Neural progenitor cell (in vitro differentiated cells): ENCODE results near the gene NGB. TPM values are rescaled to one million over a fixed set of nuclear protein-coding genes. Genes with fewer than 3 reads are reported as not detected.

Experiments used
- DNase-seq: peaks from one replicate; pipeline ENCODE4 v3.0.0-alpha.2; 2016; ENCODE audit warnings: low spot score
- H2AFZ ChIP-seq: fragments of 200-600 bp; sonication (generic); replicated peaks from 2 replicates; pipeline ENCODE4 v1.6.1; 2016; ENCODE audit warnings: antibody characterized with exemption
- H3F3A ChIP-seq: fragments of 200-600 bp; sonication (generic); 2 replicates; pipeline ENCODE4 v1.6.1; 2016; ENCODE audit warnings: antibody characterized with exemption, low read depth
- H3K27ac ChIP-seq: fragments of 200-600 bp; sonication (generic); 2 replicates; pipeline ENCODE4 v1.5.1; 2016; ENCODE audit warnings: mild to moderate bottlenecking
- H3K27me3 ChIP-seq: fragments of 200-600 bp; sonication (generic); 2 replicates; pipeline ENCODE4 v1.6.1; 2016; ENCODE audit warnings: mild to moderate bottlenecking, moderate library complexity
- H3K36me3 ChIP-seq: fragments of 200-600 bp; sonication (generic); 2 replicates; pipeline ENCODE4 v1.5.1; 2016
- H3K4me1 ChIP-seq: fragments of 200-600 bp; sonication (generic); 2 replicates; pipeline ENCODE4 v1.6.1; 2016; ENCODE audit warnings: mixed run types
- H3K4me2 ChIP-seq: fragments of 200-600 bp; sonication (generic); 2 replicates; pipeline ENCODE4 v1.6.1; 2016
- H3K4me3 ChIP-seq: fragments of 200-600 bp; sonication (generic); 2 replicates; pipeline ENCODE4 v1.5.1; 2016
- H3K79me2 ChIP-seq: fragments of 200-600 bp; sonication (generic); 2 replicates; pipeline ENCODE4 v1.6.1; 2016; ENCODE audit warnings: low read depth
- H3K9ac ChIP-seq: fragments of 200-600 bp; sonication (generic); 2 replicates; pipeline ENCODE4 v1.6.1; 2016
- H3K9me3 ChIP-seq: fragments of 200-600 bp; sonication (generic); 2 replicates; pipeline ENCODE4 v1.5.1; 2016; ENCODE audit warnings: low read depth
- H4K20me1 ChIP-seq: fragments of 200-600 bp; sonication (generic); 2 replicates; pipeline ENCODE4 v1.6.1; 2016; ENCODE audit warnings: low read depth
- H3K27ac Mint-ChIP-seq: 3 replicates; pipeline ENCODE4 v1.8.0; 2021; ENCODE audit warnings: mixed read lengths
- H3K27me3 Mint-ChIP-seq: 2 replicates; pipeline ENCODE4 v1.8.0; 2022; ENCODE audit warnings: low read depth, mild to moderate bottlenecking, inconsistent platforms, moderate library complexity, mixed read lengths; ENCODE audit not compliant: insufficient read depth
- H3K36me3 Mint-ChIP-seq: 3 replicates; pipeline ENCODE4 v1.8.0; 2021; ENCODE audit warnings: mixed read lengths
- H3K4me1 Mint-ChIP-seq: 3 replicates; pipeline ENCODE4 v1.8.0; 2021; ENCODE audit warnings: mixed read lengths
- H3K4me3 Mint-ChIP-seq: 3 replicates; pipeline ENCODE4 v1.8.0; 2021; ENCODE audit warnings: mild to moderate bottlenecking, moderate library complexity, mixed read lengths
- H3K9me3 Mint-ChIP-seq: 3 replicates; pipeline ENCODE4 v1.8.0; 2020; ENCODE audit warnings: mixed read lengths
- CTCF ChIP-seq: fragments of 200-600 bp; sonication (generic); IDR thresholded peaks from 2 replicates; pipeline ENCODE4 v1.5.1; 2017; ENCODE audit warnings: antibody characterized with exemption, mild to moderate bottlenecking
- EZH2 ChIP-seq: fragments of 200-600 bp; sonication (generic); IDR thresholded peaks from 2 replicates; pipeline ENCODE4 v1.6.1; 2017; ENCODE audit warnings: antibody characterized with exemption, mild to moderate bottlenecking, moderate library complexity
- EZH2phosphoT487 ChIP-seq: fragments of 200-600 bp; sonication (generic); IDR thresholded peaks from 2 replicates; pipeline ENCODE4 v1.6.1; 2017; ENCODE audit warnings: antibody characterized with exemption
- total RNA-seq: library from RNA; depleted of rRNA; stranded (reverse); fragments of >200 nt; gene quantifications from 2 replicates; pipeline ENCODE4 v1.2.3, GENCODE V29; 2015; ENCODE audit warnings: low replicate concordance

NGB gene
- total RNA-seq, 1 donor from 2014 or later, result not detected

GRCh38 chr14:77225892-77226557 lies 45.0 kb downstream of the NGB start:
- DNase-seq, result no peak
- H3K9me3 Mint-ChIP-seq, result peaks cover 5% of the 10 kb centered on the region
- no peak overlapping the region for H3K4me3 Mint-ChIP-seq
- H3K27ac ChIP-seq, result no peak overlapping the region
- TF ChIP-seq CTCF, result no peak
- TF ChIP-seq EZH2, result no peak
- TF ChIP-seq EZH2phosphoT487, result no peak
- H3K4me1 ChIP-seq, result peaks cover 22% of the 10 kb centered on the region
- H3K9me3 ChIP-seq, result no peaks in the 10 kb centered on the region
- H3K9ac ChIP-seq, result no peak overlapping the region
- peaks cover 19% of the 10 kb centered on the region for H3K4me1 Mint-ChIP-seq
- H3K4me3 ChIP-seq, result no peak overlapping the region
- H2AFZ ChIP-seq, result no peak overlapping the region
- H3K27me3 ChIP-seq, result no peaks in the 10 kb centered on the region
- no peaks in the 10 kb centered on the region for H3K36me3 Mint-ChIP-seq
- H3K36me3 ChIP-seq, result no peaks in the 10 kb centered on the region
- H3F3A ChIP-seq, result peaks cover 12% of the 10 kb centered on the region
- peaks cover 4% of the 10 kb centered on the region for H3K27me3 Mint-ChIP-seq
- H3K79me2 ChIP-seq, result no peaks in the 10 kb centered on the region
- H3K27ac Mint-ChIP-seq, result no peak overlapping the region
- no peak overlapping the region for H3K4me2 ChIP-seq
- no peaks in the 10 kb centered on the region for H4K20me1 ChIP-seq

GRCh38 chr14:77225254-77225653 lies 45.8 kb downstream of the NGB start:
- no peak overlapping the region for H3K27ac Mint-ChIP-seq
- peaks cover 22% of the 10 kb centered on the region for H3K4me1 ChIP-seq
- H3K27me3 Mint-ChIP-seq, result peaks cover 4% of the 10 kb centered on the region
- H3F3A ChIP-seq, result peaks cover 12% of the 10 kb centered on the region
- no peak overlapping the region for H3K4me3 ChIP-seq
- H3K36me3 ChIP-seq, result no peaks in the 10 kb centered on the region
- H3K9me3 ChIP-seq, result no peaks in the 10 kb centered on the region
- H3K27me3 ChIP-seq, result no peaks in the 10 kb centered on the region
- H3K27ac ChIP-seq, result no peak overlapping the region
- H2AFZ ChIP-seq, result no peak overlapping the region
- peaks cover 20% of the 10 kb centered on the region for H3K4me1 Mint-ChIP-seq
- H3K9me3 Mint-ChIP-seq, result peaks cover 2% of the 10 kb centered on the region
- no peaks in the 10 kb centered on the region for H4K20me1 ChIP-seq
- H3K9ac ChIP-seq, result no peak overlapping the region
- no peaks in the 10 kb centered on the region for H3K36me3 Mint-ChIP-seq
- H3K4me2 ChIP-seq, result no peak overlapping the region
- no peak for TF ChIP-seq EZH2
- no peak for TF ChIP-seq CTCF
- no peak for TF ChIP-seq EZH2phosphoT487
- DNase-seq, result no peak
- H3K79me2 ChIP-seq, result no peaks in the 10 kb centered on the region
- no peak overlapping the region for H3K4me3 Mint-ChIP-seq

DNA sequence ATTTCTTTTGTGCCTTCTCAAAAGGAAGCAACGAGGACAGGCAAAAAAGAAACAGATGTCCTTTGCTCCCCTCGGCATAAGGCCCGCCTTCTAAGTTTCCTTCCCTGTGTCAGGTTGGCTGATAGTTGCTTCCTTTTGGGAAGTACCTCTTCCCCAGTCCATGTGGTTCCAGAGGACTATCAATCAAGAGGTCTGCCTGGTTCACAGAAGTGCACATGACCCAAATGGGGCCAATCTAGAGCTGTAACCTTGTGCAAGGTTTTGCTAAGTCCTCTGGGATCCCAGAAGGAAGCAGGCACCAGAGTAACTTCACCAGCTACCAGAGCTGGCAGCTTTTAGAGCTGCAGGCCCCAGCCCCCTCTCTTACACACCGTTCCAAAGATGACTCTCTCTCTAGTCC lies 46.8 kb downstream of the NGB start:
- Histone ChIP-seq H3K9ac (no peak overlapping the region), H4K20me1 (no peaks in the 10 kb centered on the region), H3K9me3 (no peaks in the 10 kb centered on the region), H3K4me2 (no peak overlapping the region), H3K27me3 (no peaks in the 10 kb centered on the region), H3K79me2 (no peaks in the 10 kb centered on the region), H3K4me1 (peaks cover 22% of the 10 kb centered on the region), H2AFZ (no peak overlapping the region), H3K36me3 (no peaks in the 10 kb centered on the region), H3K27ac (no peak overlapping the region), H3F3A (peaks cover 12% of the 10 kb centered on the region), H3K4me3 (no peak overlapping the region)
- H3K9me3 Mint-ChIP-seq, result no peaks in the 10 kb centered on the region
- H3K4me1 Mint-ChIP-seq, result peaks cover 23% of the 10 kb centered on the region
- DNase-seq, result no peak
- TF ChIP-seq EZH2phosphoT487, result no peak
- no peak for TF ChIP-seq CTCF
- no peak for TF ChIP-seq EZH2
- H3K4me3 Mint-ChIP-seq, result no peak overlapping the region
- H3K27me3 Mint-ChIP-seq, result peaks cover 4% of the 10 kb centered on the region
- H3K27ac Mint-ChIP-seq, result no peak overlapping the region
- no peaks in the 10 kb centered on the region for H3K36me3 Mint-ChIP-seq
